Measurements from ENCODE around the gene INO80.

DNA sequence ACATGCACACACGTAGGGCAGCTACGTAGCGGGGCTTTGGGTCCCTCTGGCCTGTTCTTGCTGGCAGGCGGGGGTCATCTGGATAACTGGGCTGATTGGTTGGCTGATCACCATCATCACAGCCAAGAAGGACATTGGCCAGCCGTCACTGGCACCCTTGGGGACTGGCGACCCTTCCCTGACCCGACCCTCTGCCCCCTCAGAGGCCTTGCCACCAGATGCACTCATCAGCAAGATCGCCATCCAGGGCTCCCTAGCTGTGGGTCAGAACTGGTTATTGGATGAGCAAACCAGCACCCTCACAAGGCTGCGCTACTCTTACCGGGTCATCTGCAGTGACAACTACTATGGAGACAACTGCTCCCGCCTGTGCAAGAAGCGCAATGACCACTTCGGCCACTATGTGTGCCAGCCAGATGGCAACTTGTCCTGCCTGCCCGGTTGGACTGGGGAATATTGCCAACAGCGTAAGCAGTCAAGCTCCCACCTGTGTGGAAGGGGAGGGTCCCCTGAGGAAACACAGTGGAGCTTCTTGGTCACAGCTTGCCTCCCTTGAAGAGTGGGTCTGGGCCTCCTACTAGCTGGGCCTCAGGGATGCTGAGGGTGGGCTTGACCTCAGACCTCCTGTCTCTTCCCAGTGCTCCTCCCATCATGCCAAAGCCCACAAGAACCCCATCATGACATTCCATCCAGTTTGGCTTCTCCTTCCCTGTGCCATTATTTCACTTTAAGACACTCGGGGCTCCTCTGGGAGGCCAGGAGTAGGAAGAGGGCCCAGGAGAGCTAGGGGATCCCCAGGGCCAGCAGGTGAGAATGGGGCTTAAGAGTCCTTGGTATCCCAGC lies 184.6 kb downstream of the INO80 start:
- no peak for TF ChIP-seq POLR2AphosphoS5 (IDR thresholded peaks at IDR 0.05; ENCODE audit: low read depth, low read length)
- TF ChIP-seq TAF1 (IDR thresholded peaks at IDR 0.05; ENCODE audit: borderline replicate concordance, low read depth, low read length): no peak
